K562 (cell line): ENCODE data around the gene AMBRA1. TPM values are rescaled to one million over a fixed set of nuclear protein-coding genes. Genes with fewer than 3 reads are reported as not detected.
A peak's percentile ranks its signal among the peaks of the same experiment; 100 is the strongest.

ENCODE experiments used
- ATF1 ChIP-seq, 2 experiments: fragments of 450-650 bp in 1 of 2; IDR thresholded peaks; 2 replicates each; pipeline ENCODE4 v1.6.1; 2016; ENCODE audit warnings: missing compliant biosample characterization in 1 of 2, missing genetic modification characterization in 1 of 2
- DMBX1 ChIP-seq: fragments of 250-450 bp; sonication (Bioruptor Pico); IDR thresholded peaks from 2 replicates; pipeline ENCODE4 v1.8.0; 2022; ENCODE audit warnings: inconsistent platforms, mild to moderate bottlenecking, moderate library complexity, borderline replicate concordance
- ELF2 ChIP-seq: fragments of 250-450 bp; sonication (Bioruptor Pico); IDR thresholded peaks from 2 replicates; pipeline ENCODE4 v1.5.0; 2021; ENCODE audit warnings: mild to moderate bottlenecking
- NRF1 ChIP-seq, 2 experiments: fragments of 450-650 bp; IDR thresholded peaks in 1 of 2; conservative IDR thresholded peaks in 1 of 2; 2 replicates each; pipeline ENCODE4 v1.6.1; 2014; ENCODE audit warnings: mild to moderate bottlenecking in 2 of 2
- OTX1 ChIP-seq: fragments of 450-650 bp; formaldehyde crosslinking; IDR thresholded peaks from 2 replicates; pipeline ENCODE4 v1.4.0; 2022; ENCODE audit warnings: mild to moderate bottlenecking
- POLR3A ChIP-seq: IDR thresholded peaks from 2 replicates; pipeline ENCODE4 v1.6.1; 2011; ENCODE audit warnings: borderline replicate concordance, mild to moderate bottlenecking, moderate library complexity; ENCODE audit not compliant: insufficient read length, insufficient read depth; ENCODE audit errors: extremely low read depth
- RBBP5 ChIP-seq: fragments of 200-600 bp; sonication (generic); IDR thresholded peaks from 2 replicates; pipeline ENCODE4 v1.6.1; 2012; ENCODE audit warnings: borderline replicate concordance, mild to moderate bottlenecking, low read length, control low read depth, inconsistent platforms; ENCODE audit not compliant: insufficient read depth, poor library complexity, severe bottlenecking
- SMAD4 ChIP-seq: fragments of 250-450 bp; sonication (Bioruptor Pico); conservative IDR thresholded peaks from 2 replicates; pipeline ENCODE4 v1.8.0; 2021; ENCODE audit warnings: inconsistent platforms, mild to moderate bottlenecking, moderate library complexity
- SPI1 ChIP-seq: IDR thresholded peaks from 2 replicates; pipeline ENCODE4 v1.6.1; 2011; ENCODE audit warnings: low read depth, low read length, control low read depth, borderline replicate concordance
- ZBTB17 ChIP-seq: fragments of 450-650 bp; formaldehyde crosslinking; IDR thresholded peaks from 2 replicates; pipeline ENCODE4 v1.4.0; 2020; ENCODE audit warnings: mild to moderate bottlenecking
- ZNF57 ChIP-seq: fragments of 450-650 bp; formaldehyde crosslinking; IDR thresholded peaks from 2 replicates; pipeline ENCODE4 v1.4.0; 2020; ENCODE audit warnings: mild to moderate bottlenecking, moderate library complexity
- polyA plus RNA-seq, 8 experiments: library from polyadenylated mRNA; depleted of rRNA in 4 of 8; stranded (reverse) in 5 of 8; unstranded in 3 of 8; fragments of >200 nt; fragmentation: Nextera tagmentation in 2 of 8; fragmentation: Illumina TruSeq in 1 of 8; extraction: Ambion mirVana in 2 of 8; extraction: Trizol in 1 of 8; gene quantifications; 2 replicates each; pipeline versions ENCODE4 v1.2.1 to v1.2.3, GENCODE V29; 2011 to 2014; ENCODE audit warnings: inconsistent platforms in 1 of 8, missing spikeins in 1 of 8
- total RNA-seq, 7 experiments: library from RNA; depleted of rRNA in 6 of 7; stranded (reverse); fragments of >200 nt in 6 of 7; fragmentation: Illumina TruSeq in 2 of 7; extraction: Trizol in 2 of 7; gene quantifications; 2 replicates each; pipeline versions ENCODE4 v1.2.1 to v1.2.3, GENCODE V29; 2011 to 2021; ENCODE audit warnings: low replicate concordance in 1 of 7
- TF ChIP-seq, protein P1 (sequence below): fragments of 450-650 bp; formaldehyde crosslinking; IDR thresholded peaks from 2 replicates; pipeline ENCODE4 v1.4.0; 2020; ENCODE audit warnings: mild to moderate bottlenecking, moderate library complexity
- TF ChIP-seq, protein P2 (sequence below): fragments of 200-800 bp; sonication (Bioruptor generic); IDR thresholded peaks from 2 replicates; pipeline ENCODE4 v1.6.1; 2017; ENCODE audit warnings: missing genetic modification characterization, missing compliant biosample characterization
- TF ChIP-seq, protein P3 (sequence below): fragments of 450-650 bp; IDR thresholded peaks from 2 replicates; pipeline ENCODE4 v1.6.1; 2017; ENCODE audit warnings: antibody characterized with exemption, mild to moderate bottlenecking
- TF ChIP-seq, protein P4 (sequence below): fragments of 450-650 bp; formaldehyde crosslinking; IDR thresholded peaks from 2 replicates; pipeline ENCODE4 v1.4.0; 2022; ENCODE audit warnings: missing genetic modification characterization
- TF ChIP-seq, protein P5 (sequence below), 2 experiments: fragments of 200-800 bp in 1 of 2; sonication (Bioruptor generic) in 1 of 2; sonication (generic) in 1 of 2; formaldehyde crosslinking in 1 of 2; IDR thresholded peaks in 1 of 2; conservative IDR thresholded peaks in 1 of 2; 2 replicates each; pipeline versions ENCODE4 v1.5.0 to v1.6.1; 2016 to 2020; ENCODE audit warnings: missing compliant biosample characterization in 1 of 2, missing genetic modification characterization in 1 of 2, missing genetic modification reagents in 1 of 2

Gene AMBRA1
- total and polyA plus RNA-seq, 9 of the 15 experiments (the other 6 are each of a cell fraction or from before 2014, with no cell fraction given): 0.15 to 24.5 (median 13.0) TPM

DNA sequence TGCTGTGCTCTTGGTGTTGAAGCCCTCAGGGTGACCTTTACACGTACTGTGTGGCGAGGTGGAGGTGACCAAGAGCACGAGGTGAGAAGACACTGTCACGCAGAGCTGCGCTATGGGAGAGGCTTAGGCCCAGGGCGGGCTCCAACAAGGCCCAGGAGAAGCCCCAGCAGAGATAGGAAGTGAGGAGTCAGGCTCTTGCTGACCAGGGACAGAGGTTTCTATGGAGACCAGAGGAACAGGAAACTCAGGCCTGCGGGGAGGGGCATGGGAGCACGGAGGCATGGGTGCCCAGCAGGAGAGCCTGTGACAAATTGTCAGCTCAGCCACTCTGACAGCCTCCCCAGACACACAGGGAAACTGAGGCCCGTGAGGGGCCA, 230.8 kb downstream of the AMBRA1 start (continued):
- TF ChIP-seq, protein P1, sequence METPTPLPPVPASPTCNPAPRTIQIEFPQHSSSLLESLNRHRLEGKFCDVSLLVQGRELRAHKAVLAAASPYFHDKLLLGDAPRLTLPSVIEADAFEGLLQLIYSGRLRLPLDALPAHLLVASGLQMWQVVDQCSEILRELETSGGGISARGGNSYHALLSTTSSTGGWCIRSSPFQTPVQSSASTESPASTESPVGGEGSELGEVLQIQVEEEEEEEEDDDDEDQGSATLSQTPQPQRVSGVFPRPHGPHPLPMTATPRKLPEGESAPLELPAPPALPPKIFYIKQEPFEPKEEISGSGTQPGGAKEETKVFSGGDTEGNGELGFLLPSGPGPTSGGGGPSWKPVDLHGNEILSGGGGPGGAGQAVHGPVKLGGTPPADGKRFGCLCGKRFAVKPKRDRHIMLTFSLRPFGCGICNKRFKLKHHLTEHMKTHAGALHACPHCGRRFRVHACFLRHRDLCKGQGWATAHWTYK (CRISPR knock-in tag): 0 out of 2 replicates have a peak, but pooled peaks have one; percentile 57
- TF ChIP-seq NRF1 (conservative IDR thresholded peaks at IDR 0.05 in 1 of 2, IDR thresholded peaks at IDR 0.05 in 1 of 2): 0 out of 4 replicates have a peak, but pooled peaks of 1 of the 2 experiments have one; percentile 17
- no peak for TF ChIP-seq ELF2 (CRISPR knock-in tag)
- TF ChIP-seq RBBP5: no peak
- TF ChIP-seq SPI1: peak; percentile 32; the same call in 1 of the 2 replicates
- TF ChIP-seq ZBTB17 (CRISPR knock-in tag): 0 out of 2 replicates have a peak, but pooled peaks have one; percentile 26
- peak; percentile 72 for TF ChIP-seq DMBX1 (CRISPR knock-in tag)
- TF ChIP-seq ATF1 (CRISPR knock-in tag; IDR thresholded peaks at IDR 0.05): no peak
- TF ChIP-seq ATF1 (tag; IDR thresholded peaks at IDR 0.05): 0 out of 2 replicates have a peak, but pooled peaks have one; percentile 4
- 0 out of 2 replicates have a peak, but pooled peaks have one; percentile 39 for TF ChIP-seq ZNF57 (CRISPR knock-in tag)
- TF ChIP-seq, protein P2, sequence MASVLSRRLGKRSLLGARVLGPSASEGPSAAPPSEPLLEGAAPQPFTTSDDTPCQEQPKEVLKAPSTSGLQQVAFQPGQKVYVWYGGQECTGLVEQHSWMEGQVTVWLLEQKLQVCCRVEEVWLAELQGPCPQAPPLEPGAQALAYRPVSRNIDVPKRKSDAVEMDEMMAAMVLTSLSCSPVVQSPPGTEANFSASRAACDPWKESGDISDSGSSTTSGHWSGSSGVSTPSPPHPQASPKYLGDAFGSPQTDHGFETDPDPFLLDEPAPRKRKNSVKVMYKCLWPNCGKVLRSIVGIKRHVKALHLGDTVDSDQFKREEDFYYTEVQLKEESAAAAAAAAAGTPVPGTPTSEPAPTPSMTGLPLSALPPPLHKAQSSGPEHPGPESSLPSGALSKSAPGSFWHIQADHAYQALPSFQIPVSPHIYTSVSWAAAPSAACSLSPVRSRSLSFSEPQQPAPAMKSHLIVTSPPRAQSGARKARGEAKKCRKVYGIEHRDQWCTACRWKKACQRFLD (CRISPR knock-in tag): 0 out of 2 replicates have a peak, but pooled peaks have one; percentile 28
- TF ChIP-seq, protein P3, sequence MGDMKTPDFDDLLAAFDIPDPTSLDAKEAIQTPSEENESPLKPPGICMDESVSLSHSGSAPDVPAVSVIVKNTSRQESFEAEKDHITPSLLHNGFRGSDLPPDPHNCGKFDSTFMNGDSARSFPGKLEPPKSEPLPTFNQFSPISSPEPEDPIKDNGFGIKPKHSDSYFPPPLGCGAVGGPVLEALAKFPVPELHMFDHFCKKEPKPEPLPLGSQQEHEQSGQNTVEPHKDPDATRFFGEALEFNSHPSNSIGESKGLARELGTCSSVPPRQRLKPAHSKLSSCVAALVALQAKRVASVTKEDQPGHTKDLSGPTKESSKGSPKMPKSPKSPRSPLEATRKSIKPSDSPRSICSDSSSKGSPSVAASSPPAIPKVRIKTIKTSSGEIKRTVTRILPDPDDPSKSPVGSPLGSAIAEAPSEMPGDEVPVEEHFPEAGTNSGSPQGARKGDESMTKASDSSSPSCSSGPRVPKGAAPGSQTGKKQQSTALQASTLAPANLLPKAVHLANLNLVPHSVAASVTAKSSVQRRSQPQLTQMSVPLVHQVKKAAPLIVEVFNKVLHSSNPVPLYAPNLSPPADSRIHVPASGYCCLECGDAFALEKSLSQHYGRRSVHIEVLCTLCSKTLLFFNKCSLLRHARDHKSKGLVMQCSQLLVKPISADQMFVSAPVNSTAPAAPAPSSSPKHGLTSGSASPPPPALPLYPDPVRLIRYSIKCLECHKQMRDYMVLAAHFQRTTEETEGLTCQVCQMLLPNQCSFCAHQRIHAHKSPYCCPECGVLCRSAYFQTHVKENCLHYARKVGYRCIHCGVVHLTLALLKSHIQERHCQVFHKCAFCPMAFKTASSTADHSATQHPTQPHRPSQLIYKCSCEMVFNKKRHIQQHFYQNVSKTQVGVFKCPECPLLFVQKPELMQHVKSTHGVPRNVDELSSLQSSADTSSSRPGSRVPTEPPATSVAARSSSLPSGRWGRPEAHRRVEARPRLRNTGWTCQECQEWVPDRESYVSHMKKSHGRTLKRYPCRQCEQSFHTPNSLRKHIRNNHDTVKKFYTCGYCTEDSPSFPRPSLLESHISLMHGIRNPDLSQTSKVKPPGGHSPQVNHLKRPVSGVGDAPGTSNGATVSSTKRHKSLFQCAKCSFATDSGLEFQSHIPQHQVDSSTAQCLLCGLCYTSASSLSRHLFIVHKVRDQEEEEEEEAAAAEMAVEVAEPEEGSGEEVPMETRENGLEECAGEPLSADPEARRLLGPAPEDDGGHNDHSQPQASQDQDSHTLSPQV: peak; percentile 63; the same call in 1 of the 2 replicates
- peak; percentile 51; the same call in 1 of the 2 replicates for TF ChIP-seq SMAD4 (CRISPR knock-in tag)
- no peak for TF ChIP-seq POLR3A
- TF ChIP-seq, protein P4, sequence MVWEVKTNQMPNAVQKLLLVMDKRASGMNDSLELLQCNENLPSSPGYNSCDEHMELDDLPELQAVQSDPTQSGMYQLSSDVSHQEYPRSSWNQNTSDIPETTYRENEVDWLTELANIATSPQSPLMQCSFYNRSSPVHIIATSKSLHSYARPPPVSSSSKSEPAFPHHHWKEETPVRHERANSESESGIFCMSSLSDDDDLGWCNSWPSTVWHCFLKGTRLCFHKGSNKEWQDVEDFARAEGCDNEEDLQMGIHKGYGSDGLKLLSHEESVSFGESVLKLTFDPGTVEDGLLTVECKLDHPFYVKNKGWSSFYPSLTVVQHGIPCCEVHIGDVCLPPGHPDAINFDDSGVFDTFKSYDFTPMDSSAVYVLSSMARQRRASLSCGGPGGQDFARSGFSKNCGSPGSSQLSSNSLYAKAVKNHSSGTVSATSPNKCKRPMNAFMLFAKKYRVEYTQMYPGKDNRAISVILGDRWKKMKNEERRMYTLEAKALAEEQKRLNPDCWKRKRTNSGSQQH (CRISPR knock-in tag): 0 out of 2 replicates have a peak, but pooled peaks have one; percentile 40
- TF ChIP-seq, protein P5, sequence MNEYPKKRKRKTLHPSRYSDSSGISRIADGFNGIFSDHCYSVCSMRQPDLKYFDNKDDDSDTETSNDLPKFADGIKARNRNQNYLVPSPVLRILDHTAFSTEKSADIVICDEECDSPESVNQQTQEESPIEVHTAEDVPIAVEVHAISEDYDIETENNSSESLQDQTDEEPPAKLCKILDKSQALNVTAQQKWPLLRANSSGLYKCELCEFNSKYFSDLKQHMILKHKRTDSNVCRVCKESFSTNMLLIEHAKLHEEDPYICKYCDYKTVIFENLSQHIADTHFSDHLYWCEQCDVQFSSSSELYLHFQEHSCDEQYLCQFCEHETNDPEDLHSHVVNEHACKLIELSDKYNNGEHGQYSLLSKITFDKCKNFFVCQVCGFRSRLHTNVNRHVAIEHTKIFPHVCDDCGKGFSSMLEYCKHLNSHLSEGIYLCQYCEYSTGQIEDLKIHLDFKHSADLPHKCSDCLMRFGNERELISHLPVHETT (CRISPR knock-in tag; conservative IDR thresholded peaks at IDR 0.05 in 1 of 2, IDR thresholded peaks at IDR 0.05 in 1 of 2): peak in 1 of 2 experiments; percentile 71; a peak in 2 of 4 replicates
- TF ChIP-seq OTX1 (CRISPR knock-in tag): peak; percentile 29; the same call in 1 of the 2 replicates
